ENCODE measurements around the gene CCL22.

Gene CCL22

GRCh38 chr16:57366544-57367040 lies 8.0 kb downstream of the CCL22 start:
- H3K9me3 Mint-ChIP-seq: no peaks in the 10 kb centered on the region
- no peaks in the 10 kb centered on the region for H3K36me3 Mint-ChIP-seq (ENCODE audit: low read depth)
- no peaks in the 10 kb centered on the region for H3K4me1 Mint-ChIP-seq
- H3K4me3 Mint-ChIP-seq: no peak overlapping the region
- H3K27ac Mint-ChIP-seq: no peak overlapping the region
- DNase-seq: no peak
- peaks cover 26% of the 10 kb centered on the region for H3K27me3 Mint-ChIP-seq (ENCODE audit: low read depth, poor library complexity)
- TF ChIP-seq CTCF (IDR thresholded peaks at IDR 0.05): no peak

GRCh38 chr16:57367116-57367752 lies 8.7 kb downstream of the CCL22 start:
- Mint-ChIP-seq H3K4me3 (no peak overlapping the region), H3K27me3 (ENCODE audit: low read depth, poor library complexity) (peaks cover 21% of the 10 kb centered on the region), H3K4me1 (no peaks in the 10 kb centered on the region), H3K27ac (no peak overlapping the region), H3K36me3 (ENCODE audit: low read depth) (no peaks in the 10 kb centered on the region), H3K9me3 (no peaks in the 10 kb centered on the region)
- no peak for DNase-seq
- TF ChIP-seq CTCF (IDR thresholded peaks at IDR 0.05): no peak

GRCh38 chr16:57371494-57372371 lies 13.2 kb downstream of the CCL22 start:
- Mint-ChIP-seq H3K36me3 (ENCODE audit: low read depth) (no peaks in the 10 kb centered on the region), H3K4me3 (peak overlapping the region; percentile 76), H3K4me1 (peaks cover 24% of the 10 kb centered on the region), H3K27ac (no peak overlapping the region), H3K27me3 (ENCODE audit: low read depth, poor library complexity) (peaks cover 13% of the 10 kb centered on the region), H3K9me3 (no peaks in the 10 kb centered on the region)
- no peak for DNase-seq
- no peak for TF ChIP-seq CTCF (IDR thresholded peaks at IDR 0.05)

- no peaks in the 10 kb centered on the region for H3K36me3 Mint-ChIP-seq (ENCODE audit: low read depth)
- H3K27ac Mint-ChIP-seq: no peak within 1 kb of the TSS
- DNase-seq: peak; percentile 76
- H3K9me3 Mint-ChIP-seq: no peaks in the 10 kb centered on the region
- H3K4me1 Mint-ChIP-seq: peaks cover 28% of the 10 kb centered on the region
- H3K4me3 Mint-ChIP-seq: peak within 1 kb of the TSS; percentile 76
- peaks cover 17% of the 10 kb centered on the region for H3K27me3 Mint-ChIP-seq (ENCODE audit: low read depth, poor library complexity)
- no peak for TF ChIP-seq CTCF (IDR thresholded peaks at IDR 0.05)
These were observed 14.0 kb downstream of the CCL22 start, which contains the start of gene CX3CL1 for GRCh38 chr16:57372372-57373116. TSS of gene CX3CL1 (plus strand) at chr16:57372490. CDS start at chr16:57372569, 79 bp downstream.

GRCh38 chr16:57373117-57373947 lies 14.7 kb downstream of the CCL22 start:
- Mint-ChIP-seq H3K36me3 (ENCODE audit: low read depth) (no peaks in the 10 kb centered on the region), H3K27me3 (ENCODE audit: low read depth, poor library complexity) (peaks cover 17% of the 10 kb centered on the region), H3K4me1 (peaks cover 34% of the 10 kb centered on the region), H3K9me3 (no peaks in the 10 kb centered on the region), H3K27ac (peak overlapping the region; percentile 69), H3K4me3 (peak overlapping the region; percentile 4)
- no peak for TF ChIP-seq CTCF (IDR thresholded peaks at IDR 0.05)
- no peak for DNase-seq
